Adipocyte (in vitro differentiated cells): ENCODE data around the gene FNDC5.
A peak's percentile ranks its signal among the peaks of the same experiment; 100 is the strongest.

ENCODE experiments used
- DNase-seq: peaks from one replicate; pipeline ENCODE4 v3.0.0-alpha.2; 2015; ENCODE audit warnings: low read depth
- H3K27me3 ChIP-seq: replicated peaks from 2 replicates; pipeline ENCODE4 v1.7.0; 2013; ENCODE audit warnings: mild to moderate bottlenecking, low read length, moderate library complexity; ENCODE audit not compliant: control insufficient read depth, insufficient read depth
- H3K36me3 ChIP-seq: 2 replicates; pipeline ENCODE4 v1.7.0; 2013; ENCODE audit warnings: low read length, mild to moderate bottlenecking, moderate library complexity; ENCODE audit not compliant: control insufficient read depth, insufficient read depth, severe bottlenecking
- H3K4me1 ChIP-seq: 2 replicates; pipeline ENCODE4 v1.7.0; 2013; ENCODE audit warnings: mild to moderate bottlenecking, low read length, moderate library complexity; ENCODE audit not compliant: control insufficient read depth, insufficient read depth
- H3K4me3 ChIP-seq: 2 replicates; pipeline ENCODE4 v1.7.0; 2013; ENCODE audit warnings: mild to moderate bottlenecking, low read length, moderate library complexity
- H3K9ac ChIP-seq: 2 replicates; pipeline ENCODE4 v1.7.0; 2013; ENCODE audit warnings: mild to moderate bottlenecking, low read length, moderate library complexity
- H3K9me3 ChIP-seq: 2 replicates; pipeline ENCODE4 v1.7.0; 2013; ENCODE audit warnings: mild to moderate bottlenecking, low read length, moderate library complexity; ENCODE audit not compliant: control insufficient read depth

FNDC5 gene

DNA sequence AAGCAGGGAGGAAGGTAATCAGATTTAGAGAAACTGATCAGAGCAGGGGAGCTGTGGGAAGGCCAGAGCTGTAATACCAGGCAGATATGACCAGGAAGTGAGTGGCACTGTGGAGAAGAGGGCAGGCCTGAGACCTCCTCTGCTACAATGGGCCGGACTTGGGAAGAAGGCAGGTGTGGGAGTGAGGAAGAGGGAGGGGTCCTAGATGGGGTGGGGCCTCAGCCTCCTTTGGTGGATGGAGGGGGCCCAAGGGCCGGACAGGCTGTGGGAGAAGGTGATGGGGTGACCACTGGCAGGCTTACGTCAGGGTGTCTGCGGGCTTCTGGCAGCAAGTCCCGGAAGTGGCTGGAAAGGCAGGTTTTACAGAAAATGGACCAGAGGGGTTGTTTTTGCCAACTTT lies 10.6 kb upstream of the FNDC5 start:
- H3K36me3 ChIP-seq = no peaks in the 10 kb centered on the region
- no peak for DNase-seq
- H3K4me3 ChIP-seq = no peak overlapping the region
- H3K27me3 ChIP-seq = peaks cover 50% of the 10 kb centered on the region
- no peak overlapping the region for H3K9ac ChIP-seq
- no peaks in the 10 kb centered on the region for H3K4me1 ChIP-seq
- no peaks in the 10 kb centered on the region for H3K9me3 ChIP-seq

DNA sequence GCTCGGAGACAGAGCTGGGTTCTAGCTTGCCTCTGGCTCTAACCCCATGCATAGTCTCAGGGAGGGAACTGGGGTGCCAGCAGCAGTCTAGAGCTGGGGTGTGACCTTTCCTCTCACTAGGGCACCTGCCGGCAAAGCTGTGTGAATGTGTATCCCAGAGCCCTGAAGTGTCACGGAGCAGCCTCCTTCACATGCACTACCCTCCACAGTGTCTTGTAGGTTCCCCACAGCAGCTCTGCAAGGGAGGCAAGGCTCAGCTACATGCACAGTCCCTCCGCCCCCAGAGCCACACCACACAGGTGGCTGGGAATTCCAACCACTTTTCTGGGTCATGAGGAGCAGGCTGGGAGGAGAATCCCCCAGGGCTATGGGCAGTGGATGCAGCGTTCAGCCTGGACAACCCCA lies 7.9 kb upstream of the FNDC5 start:
- no peak for DNase-seq
- no peak overlapping the region for H3K9ac ChIP-seq
- no peaks in the 10 kb centered on the region for H3K9me3 ChIP-seq
- H3K4me3 ChIP-seq = no peak overlapping the region
- H3K4me1 ChIP-seq = no peaks in the 10 kb centered on the region
- peaks cover 29% of the 10 kb centered on the region for H3K27me3 ChIP-seq
- H3K36me3 ChIP-seq = no peaks in the 10 kb centered on the region

DNA sequence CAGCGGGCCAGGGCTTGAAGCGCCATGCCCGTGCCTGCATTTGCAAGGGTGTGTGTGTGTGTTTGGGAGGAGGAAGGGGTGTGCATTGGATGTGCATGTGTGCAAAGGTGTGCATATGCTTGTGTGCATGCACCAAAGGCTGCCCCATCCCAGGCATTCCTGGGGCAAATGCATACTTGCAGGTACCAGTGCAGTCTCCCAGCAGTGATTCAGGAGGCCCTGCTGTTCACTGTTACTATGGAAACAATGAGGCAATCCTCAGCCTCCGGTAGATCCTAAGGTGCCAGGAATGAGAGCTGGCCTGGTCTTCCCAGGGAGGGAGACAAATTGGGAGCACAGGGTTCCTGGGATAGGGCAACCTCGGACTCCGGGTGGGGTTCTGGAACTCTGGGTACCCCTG lies 7.5 kb upstream of the FNDC5 start:
- no peak for DNase-seq
- Histone ChIP-seq H3K27me3 (peaks cover 25% of the 10 kb centered on the region), H3K9me3 (no peaks in the 10 kb centered on the region), H3K36me3 (no peaks in the 10 kb centered on the region), H3K9ac (no peak overlapping the region), H3K4me1 (no peaks in the 10 kb centered on the region), H3K4me3 (no peak overlapping the region)

DNA sequence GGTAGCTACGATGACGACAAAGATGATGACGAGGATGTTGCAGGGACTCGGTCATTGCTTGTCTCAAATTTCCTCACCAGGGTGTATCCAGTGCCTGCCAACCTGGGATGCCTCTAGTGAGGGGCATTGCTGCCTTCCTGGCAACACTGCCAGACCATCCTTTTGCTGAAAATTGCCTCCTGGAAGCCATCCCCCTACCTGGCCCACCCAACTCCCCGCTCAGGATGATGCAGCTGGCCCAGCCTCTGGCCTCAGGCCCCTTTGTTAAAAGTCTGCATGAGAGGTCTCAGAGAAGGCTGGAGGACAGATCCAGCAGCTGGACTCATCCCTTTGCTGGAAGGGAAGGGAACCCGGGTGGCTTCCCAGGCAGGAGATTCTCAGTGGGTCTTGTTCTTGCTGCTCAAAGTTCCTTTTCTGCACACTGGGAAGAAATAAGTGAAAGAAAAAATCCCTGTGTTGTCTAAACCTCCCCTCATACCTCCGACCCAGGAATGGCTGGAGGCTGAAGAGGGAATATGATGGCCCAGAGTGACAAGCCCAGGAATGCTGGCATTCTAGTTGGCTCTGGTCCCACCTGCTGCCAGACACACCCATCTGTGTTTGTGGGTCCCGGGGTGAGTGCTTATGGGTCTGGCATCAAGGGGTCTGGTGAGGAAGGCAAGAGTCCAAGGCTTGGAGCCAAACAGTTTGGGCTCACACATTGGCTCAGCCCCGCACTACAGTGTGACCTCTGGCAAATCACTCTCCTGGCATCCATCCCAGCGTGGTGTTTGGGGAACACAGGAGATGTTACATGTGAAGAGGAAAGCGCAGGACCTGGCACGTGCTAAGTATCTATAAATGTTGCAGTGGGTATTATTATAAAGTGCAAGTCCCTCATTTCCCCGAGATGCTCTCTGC lies 6.7 kb upstream of the FNDC5 start:
- no peak overlapping the region for H3K4me3 ChIP-seq
- no peaks in the 10 kb centered on the region for H3K9me3 ChIP-seq
- H3K27me3 ChIP-seq = peaks cover 24% of the 10 kb centered on the region
- no peaks in the 10 kb centered on the region for H3K4me1 ChIP-seq
- no peak for DNase-seq
- H3K36me3 ChIP-seq = no peaks in the 10 kb centered on the region
- H3K9ac ChIP-seq = no peak overlapping the region

DNA sequence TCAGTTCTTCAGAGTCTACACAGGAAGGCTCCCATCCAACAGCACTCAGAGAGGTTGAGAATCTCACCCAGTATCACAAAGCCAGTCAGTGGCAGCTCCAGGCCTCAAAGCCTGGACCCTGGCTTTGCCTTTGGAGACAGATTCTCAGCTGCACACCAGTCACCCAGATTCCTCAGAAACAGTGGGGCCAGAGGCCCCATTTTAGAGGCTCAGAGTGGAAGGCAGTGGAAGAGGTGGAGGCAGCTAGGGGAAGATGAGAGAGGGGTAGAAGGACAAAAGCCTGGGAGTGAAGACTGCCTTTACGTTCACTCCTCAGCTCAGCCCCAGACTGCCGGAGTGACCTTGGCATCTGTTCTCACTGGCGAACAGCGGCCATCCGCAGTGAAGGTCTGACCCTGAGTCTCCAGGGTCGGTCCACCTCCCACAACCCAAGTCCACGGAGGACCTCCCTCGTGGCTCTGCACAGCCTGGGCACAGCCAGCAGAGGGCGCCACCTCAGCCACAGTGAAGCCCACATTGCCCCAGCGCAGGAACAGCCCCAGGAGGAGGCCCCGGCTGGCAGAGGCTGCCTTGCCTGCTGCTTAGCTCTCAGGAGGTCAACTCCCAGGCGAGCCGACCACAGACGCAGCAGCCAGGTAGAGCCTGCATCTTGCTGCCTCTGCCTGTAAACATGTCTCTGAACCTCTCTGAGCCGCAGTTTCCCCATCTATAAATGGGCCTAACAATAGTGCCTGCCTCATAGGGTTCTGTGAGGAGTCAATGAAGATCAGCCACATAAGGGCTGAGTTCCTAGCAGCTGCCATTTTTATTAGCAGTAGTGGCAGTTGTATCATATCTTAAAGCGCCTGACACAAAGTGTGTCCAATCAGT lies 5.9 kb upstream of the FNDC5 start:
- DNase-seq = peak; percentile 64
- Histone ChIP-seq H3K4me1 (no peaks in the 10 kb centered on the region), H3K27me3 (peaks cover 20% of the 10 kb centered on the region), H3K4me3 (no peak overlapping the region), H3K9ac (no peak overlapping the region), H3K9me3 (no peaks in the 10 kb centered on the region), H3K36me3 (no peaks in the 10 kb centered on the region)

DNA sequence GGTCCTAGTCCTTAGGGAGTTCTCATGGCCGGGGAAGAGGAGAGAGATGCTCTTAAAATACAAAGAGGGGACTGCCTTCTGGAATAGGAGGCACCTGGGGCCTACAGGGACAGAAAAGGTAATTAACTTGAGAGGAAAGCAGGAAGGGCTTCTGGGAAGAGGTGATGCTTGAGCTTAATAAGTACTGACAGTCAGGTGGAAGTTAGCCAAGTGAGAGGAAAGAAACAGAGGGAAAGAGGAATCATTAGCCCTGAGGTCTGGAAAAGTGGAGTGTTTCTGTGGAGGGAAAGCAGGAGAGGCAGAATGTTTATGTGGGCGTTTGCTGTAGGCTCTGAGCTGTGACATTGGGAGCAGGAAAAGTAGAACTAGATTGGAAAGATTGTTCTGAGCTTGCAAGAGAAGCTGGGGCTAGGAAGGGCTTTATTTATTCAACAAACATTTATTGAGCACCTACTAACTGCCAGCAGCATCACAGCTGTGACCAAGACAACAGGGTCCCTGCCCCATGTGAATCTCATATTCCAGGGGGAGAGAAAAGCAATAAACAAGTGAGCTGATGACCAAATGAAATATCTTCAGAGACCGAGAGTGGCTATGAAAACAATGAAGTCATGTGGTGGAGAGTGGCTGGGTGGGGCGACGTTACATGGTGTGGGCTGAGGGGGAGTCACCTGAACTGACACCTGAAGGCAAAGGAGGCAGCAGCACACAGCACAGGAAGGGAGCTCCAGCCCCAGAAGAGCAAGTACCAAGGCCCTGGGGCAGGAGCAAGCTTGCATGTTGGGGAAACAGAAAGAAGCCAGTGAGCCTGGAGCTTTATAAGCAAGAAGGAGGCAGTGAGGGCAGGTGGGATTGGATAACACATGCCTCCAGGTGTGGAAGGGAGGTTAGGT lies 4.4 kb upstream of the FNDC5 start:
- peaks cover 17% of the 10 kb centered on the region for H3K27me3 ChIP-seq
- peaks cover 3% of the 10 kb centered on the region for H3K4me1 ChIP-seq
- DNase-seq = no peak
- no peaks in the 10 kb centered on the region for H3K36me3 ChIP-seq
- no peak overlapping the region for H3K9ac ChIP-seq
- no peak overlapping the region for H3K4me3 ChIP-seq
- H3K9me3 ChIP-seq = no peaks in the 10 kb centered on the region

DNA sequence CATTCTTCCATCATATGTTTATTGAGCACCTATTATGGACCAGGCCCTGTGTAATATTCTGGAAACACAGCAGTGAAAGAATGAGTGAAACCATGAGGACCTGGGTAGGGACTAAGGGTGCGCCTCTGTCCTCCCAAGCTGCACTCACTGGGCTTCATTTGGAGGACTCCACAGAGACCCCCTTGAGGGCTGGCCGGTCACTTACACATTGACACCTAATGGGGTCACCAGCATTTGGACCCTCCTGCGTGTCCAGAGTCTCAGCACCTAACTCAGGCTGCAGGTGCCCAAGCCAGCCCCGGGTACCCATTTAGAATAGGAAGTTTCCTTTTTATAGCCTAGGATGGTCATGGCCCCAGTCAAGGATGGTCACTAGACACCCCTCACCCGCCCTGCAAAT lies 2.8 kb upstream of the FNDC5 start:
- DNase-seq = no peak
- Histone ChIP-seq H3K9me3 (no peaks in the 10 kb centered on the region), H3K36me3 (no peaks in the 10 kb centered on the region), H3K4me3 (no peak overlapping the region), H3K9ac (no peak overlapping the region), H3K27me3 (peaks cover 16% of the 10 kb centered on the region), H3K4me1 (peaks cover 3% of the 10 kb centered on the region)

DNA sequence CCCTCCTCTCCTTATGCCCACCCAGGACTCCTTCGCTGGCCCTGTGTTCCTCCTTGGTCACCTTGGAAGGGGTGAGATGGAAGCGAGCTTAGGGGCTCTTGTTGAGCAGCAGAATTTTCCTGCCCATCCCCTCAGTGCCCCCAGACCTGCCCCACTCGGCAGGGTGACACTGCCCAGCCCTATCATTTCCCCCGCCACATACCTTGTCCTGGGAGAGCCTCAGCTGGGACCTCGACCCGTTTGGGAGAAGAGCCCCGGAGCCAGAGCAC lies 1.4 kb upstream of the FNDC5 start:
- Histone ChIP-seq H3K36me3 (no peaks in the 10 kb centered on the region), H3K4me1 (peaks cover 3% of the 10 kb centered on the region), H3K9me3 (no peaks in the 10 kb centered on the region), H3K9ac (no peak overlapping the region), H3K4me3 (no peak overlapping the region), H3K27me3 (peaks cover 8% of the 10 kb centered on the region)
- no peak for DNase-seq

DNA sequence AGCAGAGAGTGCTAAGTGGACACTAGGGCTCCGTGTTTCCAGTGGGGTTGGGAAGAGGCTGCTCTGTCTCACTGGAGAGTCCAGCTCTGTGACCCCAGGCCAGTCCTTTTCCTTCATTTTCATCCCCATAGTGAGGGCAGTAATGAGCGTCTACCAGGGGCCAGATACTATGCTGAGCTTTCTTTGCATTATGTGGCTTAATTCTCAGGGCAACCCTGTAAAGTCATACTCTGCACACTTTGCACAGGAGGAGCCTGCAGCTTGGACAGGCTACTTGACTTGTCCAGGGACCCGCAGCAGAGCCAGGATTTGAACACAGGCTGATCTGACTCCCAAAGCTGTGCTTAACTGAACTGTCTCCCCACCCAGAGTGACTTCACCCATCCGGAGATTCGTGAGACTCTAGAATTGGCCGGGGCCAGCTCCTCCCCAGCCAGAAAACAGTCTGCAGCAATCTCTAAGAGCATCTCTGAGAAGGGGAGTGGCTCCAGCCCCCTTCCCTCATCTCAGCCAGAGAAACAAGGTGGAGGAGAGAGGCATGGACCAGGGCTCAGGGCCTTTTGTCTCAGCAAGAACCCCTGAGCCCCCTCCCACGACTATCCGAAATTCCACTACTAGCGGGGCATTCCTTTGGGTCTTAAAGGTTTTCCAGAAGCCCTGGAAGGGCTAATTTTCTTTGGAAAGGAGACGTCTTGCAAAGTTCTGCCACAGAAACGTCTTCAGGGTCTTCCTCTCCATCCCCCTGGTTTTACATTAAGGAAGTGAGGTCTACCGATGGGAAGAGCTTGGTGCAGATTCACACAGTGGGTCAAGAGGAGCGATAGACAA lies 866 bp upstream of the FNDC5 start:
- Histone ChIP-seq H3K36me3 (no peaks in the 10 kb centered on the region), H3K9ac (peak overlapping the region; percentile 28), H3K9me3 (no peaks in the 10 kb centered on the region), H3K4me3 (peak overlapping the region; percentile 69), H3K27me3 (peaks cover 8% of the 10 kb centered on the region), H3K4me1 (peaks cover 3% of the 10 kb centered on the region)
- no peak for DNase-seq

DNA sequence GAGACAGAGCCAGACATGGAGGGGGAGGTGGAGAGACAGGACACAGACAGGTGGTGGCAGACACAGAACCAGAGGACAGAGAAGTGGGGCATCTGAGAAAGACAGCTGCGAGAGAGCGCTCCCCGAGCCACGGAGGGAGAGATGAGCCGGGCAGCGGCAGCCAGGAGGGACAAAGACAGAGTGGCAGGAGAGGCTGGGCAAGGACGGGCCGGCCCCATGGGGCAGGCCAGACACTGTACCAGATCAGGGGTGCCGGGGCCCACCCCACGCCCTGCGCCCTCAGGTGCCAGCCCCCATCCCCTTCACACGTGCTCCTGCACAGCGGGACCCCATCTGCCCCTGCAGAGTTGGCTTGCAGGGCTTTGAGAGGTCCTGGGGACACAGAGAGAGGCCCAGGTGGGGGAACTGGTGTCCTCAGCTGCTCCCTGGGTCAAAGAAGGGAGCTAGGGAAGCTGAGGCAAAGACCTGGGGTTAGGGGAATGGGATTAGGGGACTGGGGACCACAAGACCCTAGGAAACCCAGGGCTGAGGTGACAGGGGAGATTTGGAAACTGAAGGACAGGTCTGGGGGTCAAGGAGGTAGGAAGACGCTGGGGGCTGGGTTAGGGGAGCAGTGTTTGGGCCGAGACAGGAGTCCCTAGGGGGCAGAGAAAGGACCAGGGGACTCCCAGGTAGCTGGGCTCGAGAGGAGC lies 643 bp downstream of the FNDC5 start:
- Histone ChIP-seq H3K4me3 (no peak overlapping the region), H3K9me3 (no peaks in the 10 kb centered on the region), H3K36me3 (no peaks in the 10 kb centered on the region), H3K4me1 (peaks cover 3% of the 10 kb centered on the region), H3K27me3 (peaks cover 6% of the 10 kb centered on the region), H3K9ac (no peak overlapping the region)
- no peak for DNase-seq
